Omental fat pad (tissue), 4 donors: ENCODE results near the gene RTF2. TPM values are rescaled to one million over a fixed set of nuclear protein-coding genes. Genes with fewer than 3 reads are reported as not detected.

Experiments
- ATAC-seq: fragments of 150-250 bp; one replicate; pipeline ENCODE4 v1.9.1; 2016; ENCODE audit warnings: mild to moderate bottlenecking, moderate library complexity; ENCODE audit not compliant: low FRiP score
- DNase-seq: peaks from one replicate; pipeline ENCODE4 v3.0.0-alpha.2; 2019; ENCODE audit warnings: low spot score
- CTCF ChIP-seq, 3 donors: fragments of 450-650 bp; IDR thresholded peaks; one replicate each; pipeline ENCODE4 v1.5.1; 2016 to 2017; ENCODE audit warnings: antibody characterized with exemption in 3 of 3, mild to moderate bottlenecking in 3 of 3, moderate library complexity in 2 of 3
- total RNA-seq, 4 donors: library from RNA; depleted of rRNA; stranded (reverse); fragments of >200 nt; gene quantifications; one replicate each; pipeline ENCODE4 v1.1.0, GENCODE V29; 2016

RTF2 gene, protein sequence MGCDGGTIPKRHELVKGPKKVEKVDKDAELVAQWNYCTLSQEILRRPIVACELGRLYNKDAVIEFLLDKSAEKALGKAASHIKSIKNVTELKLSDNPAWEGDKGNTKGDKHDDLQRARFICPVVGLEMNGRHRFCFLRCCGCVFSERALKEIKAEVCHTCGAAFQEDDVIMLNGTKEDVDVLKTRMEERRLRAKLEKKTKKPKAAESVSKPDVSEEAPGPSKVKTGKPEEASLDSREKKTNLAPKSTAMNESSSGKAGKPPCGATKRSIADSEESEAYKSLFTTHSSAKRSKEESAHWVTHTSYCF
- 10 to 100 TPM; 52.7 to 62.9 (median 53.7) TPM for total RNA-seq

DNA sequence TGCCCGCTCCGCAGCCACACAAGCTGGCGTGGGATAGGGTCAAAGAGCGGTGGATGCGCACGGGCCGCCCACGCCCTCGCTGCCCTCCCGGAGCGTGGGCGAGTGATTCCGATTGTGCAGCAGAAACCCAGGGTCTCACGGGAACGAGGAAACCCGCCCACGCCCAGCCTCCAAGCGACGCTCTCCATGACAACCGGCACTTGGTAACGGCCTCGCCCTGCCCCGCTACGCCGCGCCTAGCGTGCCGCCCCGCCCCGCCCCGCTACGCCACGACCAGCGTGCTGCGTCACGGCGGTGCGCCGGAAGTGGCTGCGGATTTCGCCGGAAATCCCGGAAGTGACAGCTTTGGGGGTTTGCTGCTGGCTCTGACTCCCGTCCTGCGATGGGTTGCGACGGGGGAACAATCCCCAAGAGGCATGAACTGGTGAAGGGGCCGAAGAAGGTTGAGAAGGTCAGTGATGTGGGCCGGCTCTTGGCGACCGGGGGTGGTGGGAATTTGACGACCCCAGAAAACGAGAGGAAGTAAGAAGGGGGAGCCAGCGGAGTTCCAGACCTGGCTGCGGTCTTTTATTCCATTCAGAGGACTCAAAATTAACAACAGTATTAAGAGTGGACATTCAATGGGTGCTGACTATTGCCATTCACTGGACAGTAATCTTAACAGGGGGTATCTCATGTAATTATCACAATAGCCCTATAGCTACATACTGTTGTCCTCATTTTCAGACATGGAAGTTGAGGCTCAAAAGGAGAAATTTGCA lies at the start of gene RTF2:
Gene RTF2, plus strand, starts transcription at position 312 of the 761 bp plus-strand sequence. Its CDS starts 71 bp downstream, at position 383.
- peak; percentile 78 for DNase-seq
- TF ChIP-seq CTCF (IDR thresholded peaks at IDR 0.05): no peak
- ATAC-seq: peak; percentile 98

DNA sequence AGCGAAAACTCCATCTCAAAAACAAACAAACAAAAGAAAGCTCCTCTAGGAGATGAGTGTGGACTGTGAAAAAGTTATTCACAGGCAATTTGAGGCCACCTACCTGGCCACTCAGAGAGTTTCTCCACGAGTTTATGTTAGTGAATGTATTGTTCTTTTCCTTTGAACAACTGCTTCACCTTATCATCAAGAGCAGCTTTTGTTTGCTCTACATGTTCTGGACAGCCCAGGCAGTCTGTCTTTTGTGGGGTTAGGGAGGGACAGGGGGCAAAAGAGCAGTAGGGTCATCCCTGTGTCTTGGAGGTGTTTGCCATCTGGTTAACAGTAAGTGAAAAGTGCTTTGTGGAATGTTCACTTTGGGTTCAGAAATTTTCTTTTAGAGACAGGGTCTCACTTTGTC lies 48.4 kb upstream of the RTF2 start:
- no peak for DNase-seq
- ATAC-seq: no peak
- TF ChIP-seq CTCF (IDR thresholded peaks at IDR 0.05): no peak

- ATAC-seq (no peak), DNase-seq (no peak)
- no peak for TF ChIP-seq CTCF (IDR thresholded peaks at IDR 0.05)
These were observed 47.3 kb upstream of the RTF2 start for GRCh38 chr20:56420940-56421688.

DNA sequence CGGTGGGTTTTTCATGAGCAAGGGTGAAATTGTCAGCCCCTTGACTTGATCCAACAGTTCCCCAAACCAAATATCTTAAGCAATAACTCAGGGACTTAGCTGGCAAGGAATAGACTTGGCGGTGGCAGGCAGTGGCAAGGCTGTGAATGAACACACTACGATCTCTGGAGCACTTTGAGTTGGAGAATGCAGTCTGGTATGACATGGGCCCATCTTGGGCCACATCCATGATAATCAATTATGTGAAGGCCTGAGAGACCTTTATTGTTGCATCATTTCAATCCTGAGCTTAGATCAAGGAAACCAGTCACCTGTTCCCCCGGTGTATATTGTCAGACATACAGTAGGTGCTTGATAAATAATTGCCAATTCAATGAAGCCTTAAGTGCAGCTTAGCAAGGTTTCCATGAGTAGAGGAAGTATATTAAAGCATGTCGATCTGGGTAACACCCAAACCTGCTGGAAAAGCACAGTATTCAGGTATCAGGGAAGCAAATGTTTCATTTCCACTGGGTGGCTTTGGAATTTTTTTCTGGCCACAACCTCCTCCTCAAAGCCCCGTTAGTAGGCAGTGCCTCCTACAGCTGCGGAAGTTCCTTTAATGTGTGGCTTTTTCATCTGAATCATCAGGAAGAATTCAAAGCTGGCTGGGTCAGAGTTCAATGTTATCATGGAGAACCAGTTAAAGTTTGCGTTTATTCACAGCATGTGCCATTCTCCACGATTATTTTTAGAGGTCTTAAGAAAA lies 46.2 kb upstream of the RTF2 start:
- no peak for TF ChIP-seq CTCF (IDR thresholded peaks at IDR 0.05)
- no peak for ATAC-seq
- no peak for DNase-seq

DNA sequence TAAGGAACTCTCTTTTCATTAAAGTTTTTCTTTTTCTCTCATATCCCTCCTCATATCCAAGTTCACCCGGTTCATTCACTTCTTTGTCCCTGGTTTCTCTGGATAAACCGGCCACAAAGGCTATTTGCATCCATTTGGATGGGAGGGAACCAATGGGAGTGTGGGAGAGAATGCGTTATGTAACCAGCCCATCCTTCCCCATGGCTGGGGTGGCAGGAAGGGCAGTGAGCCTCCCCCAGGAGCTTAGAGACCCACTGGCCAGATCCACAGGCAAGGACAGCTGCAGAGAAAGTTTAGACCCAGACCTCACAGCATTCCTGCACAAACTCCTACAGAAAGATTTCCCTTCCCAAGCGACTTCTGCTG lies 45.6 kb upstream of the RTF2 start:
- TF ChIP-seq CTCF (IDR thresholded peaks at IDR 0.05): no peak
- DNase-seq (no peak), ATAC-seq (no peak)

DNA sequence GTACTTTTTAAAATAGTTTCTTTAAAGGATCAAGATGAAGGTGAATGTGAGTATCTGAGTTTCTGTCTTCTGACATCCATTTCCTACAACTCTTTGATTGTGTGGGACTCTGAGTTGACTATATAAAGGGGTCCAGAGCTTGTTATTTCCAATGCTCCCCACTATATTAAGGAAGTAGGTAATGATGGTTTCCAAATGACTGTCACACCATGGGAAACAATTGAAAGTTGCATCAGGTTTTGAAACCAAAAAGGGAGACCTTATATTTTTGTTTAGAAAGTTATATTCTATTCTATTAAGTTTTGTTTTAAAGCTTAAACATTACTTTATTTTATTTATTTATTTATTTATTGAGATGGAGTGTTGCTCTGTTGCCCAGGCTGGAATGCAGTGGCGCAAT lies 45.2 kb upstream of the RTF2 start:
- no peak for DNase-seq
- ATAC-seq: no peak
- TF ChIP-seq CTCF (IDR thresholded peaks at IDR 0.05): no peak
